A549 (cell line): ENCODE results near the gene CENPB. TPM values are rescaled to one million over a fixed set of nuclear protein-coding genes. Genes with fewer than 3 reads are reported as not detected.

Source experiments
- ATAC-seq, 2 experiments: fragments of 200-7000 bp in 1 of 2; fragments of >200 bp in 1 of 2; cut with Nextera tagmentation in 1 of 2; cut with Tn5 transposase in 1 of 2; 3 replicates each; pipeline versions ENCODE4 v1.8.0 to v1.9.1; 2018 to 2020; ENCODE audit warnings: mild to moderate bottlenecking in 1 of 2, moderate library complexity in 1 of 2
- CTCF ChIA-PET: fragments of 300-600 bp; sonication (Branson Sonifier 250); formaldehyde crosslinking; extraction: SDS; loops from one replicate; lab custom pipeline; 2021; ENCODE audit warnings: antibody characterized with exemption, inconsistent platforms; lab: Yijun Ruan, JAX
- POLR2A ChIA-PET: fragments of 350-600 bp; formaldehyde crosslinking; extraction: SDS; loops from one replicate; lab custom pipeline; 2021; ENCODE audit warnings: antibody characterized with exemption, inconsistent platforms; lab: Yijun Ruan, JAX
- DNase-seq, 2 experiments: peaks; one replicate each; pipeline versions ENCODE4 v3.0.0 to v3.0.0-alpha.2; 2011 to 2016; ENCODE audit warnings: low read depth in 1 of 2, low spot score in 1 of 2
- FAIRE-seq: peaks from 2 replicates; lab custom pipeline; 2011; peaks lifted over from hg19 to GRCh38; lab: Jason Lieb, UNC
- H3K27ac ChIP-seq, 2 experiments: fragments of >200 bp; sonication (Bioruptor Twin); formaldehyde crosslinking; 3 replicates each; pipeline ENCODE4 v1.5.1; 2016 to 2017
- H3K4me1 ChIP-seq: fragments of >200 bp; sonication (Bioruptor Twin); formaldehyde crosslinking; 3 replicates; pipeline ENCODE4 v1.6.1; 2016
- H3K4me2 ChIP-seq: fragments of >200 bp; sonication (Bioruptor Twin); formaldehyde crosslinking; 3 replicates; pipeline ENCODE4 v1.6.1; 2016
- H3K4me3 ChIP-seq: fragments of >200 bp; sonication (Bioruptor Twin); formaldehyde crosslinking; 3 replicates; pipeline ENCODE4 v1.5.1; 2016
- H3K9me3 ChIP-seq: fragments of >200 bp; sonication (Bioruptor Twin); formaldehyde crosslinking; 3 replicates; pipeline ENCODE4 v1.6.1; 2016
- CBX2 ChIP-seq: fragments of 200-600 bp; sonication (generic); IDR thresholded peaks from 2 replicates; pipeline ENCODE4 v1.6.1; 2016; ENCODE audit warnings: low read depth, mild to moderate bottlenecking, borderline replicate concordance
- CBX8 ChIP-seq: fragments of 200-600 bp; sonication (generic); IDR thresholded peaks from 2 replicates; pipeline ENCODE4 v1.6.1; 2016
- EP300 ChIP-seq, 2 experiments: fragments of >200 bp; sonication (Bioruptor Twin); formaldehyde crosslinking; IDR thresholded peaks; 2 replicates in 1 of 2; 3 replicates in 1 of 2; pipeline ENCODE4 v1.6.1; 2016 to 2017
- FOSL2 ChIP-seq, 2 experiments: fragments of 450-650 bp in 1 of 2; fragments of >200 bp in 1 of 2; sonication (Bioruptor Twin) in 1 of 2; formaldehyde crosslinking; IDR thresholded peaks; 2 replicates each; pipeline versions ENCODE4 v1.5.0 to v1.6.1; 2016 to 2020; ENCODE audit warnings: mild to moderate bottlenecking in 1 of 2, moderate library complexity in 1 of 2
- GATA3 ChIP-seq: IDR thresholded peaks from 2 replicates; pipeline ENCODE4 v1.6.1; 2012; ENCODE audit warnings: borderline replicate concordance
- HOXB5 ChIP-seq: fragments of 250-450 bp; sonication (Bioruptor Pico); IDR thresholded peaks from 2 replicates; pipeline ENCODE4 v1.5.0; 2020; ENCODE audit warnings: mild to moderate bottlenecking, moderate library complexity
- MAX ChIP-seq: IDR thresholded peaks from 2 replicates; pipeline ENCODE4 v1.6.1; 2012
- NFE2L2 ChIP-seq: fragments of 150-350 bp; conservative IDR thresholded peaks from 2 replicates; pipeline ENCODE4 v1.6.1; 2014; ENCODE audit warnings: low read length
- NR3C1 ChIP-seq: fragments of >200 bp; sonication (Bioruptor Twin); formaldehyde crosslinking; IDR thresholded peaks from 3 replicates; pipeline ENCODE4 v1.6.1; 2017
- POLR2AphosphoS2 ChIP-seq: conservative IDR thresholded peaks from 2 replicates; pipeline ENCODE4 v1.6.1; 2012; ENCODE audit warnings: low read length, improper control_type of control experiment, inconsistent platforms
- RARB ChIP-seq: fragments of 250-450 bp; sonication (Bioruptor Pico); IDR thresholded peaks from 2 replicates; pipeline ENCODE4 v1.8.0; 2021; ENCODE audit warnings: mild to moderate bottlenecking, moderate library complexity
- REST ChIP-seq: fragments of 200-600 bp; sonication (generic); IDR thresholded peaks from 2 replicates; pipeline ENCODE4 v1.6.1; 2016; ENCODE audit warnings: antibody characterized with exemption, mild to moderate bottlenecking, moderate library complexity
- RNF2 ChIP-seq: fragments of 200-600 bp; sonication (generic); IDR thresholded peaks from 2 replicates; pipeline ENCODE4 v1.6.1; 2016; ENCODE audit warnings: low read depth, mild to moderate bottlenecking, antibody characterized with exemption, moderate library complexity, borderline replicate concordance
- SMC3 ChIP-seq: fragments of >200 bp; sonication (Bioruptor Twin); formaldehyde crosslinking; IDR thresholded peaks from 3 replicates; pipeline ENCODE4 v1.6.1; 2018; ENCODE audit warnings: inconsistent platforms
- ZSCAN20 ChIP-seq: fragments of 250-450 bp; sonication (Bioruptor Pico); IDR thresholded peaks from 2 replicates; pipeline ENCODE4 v1.8.0; 2022; ENCODE audit warnings: mild to moderate bottlenecking, moderate library complexity
- WGBS: methylation state at CpG from one replicate; pipeline ENCODE4 v1.1.6; 2017; ENCODE audit errors: missing lambda C conversion rate; 5-methylcytosine and 5-hydroxymethylcytosine counted together
- polyA plus RNA-seq, 4 experiments: library from polyadenylated mRNA; depleted of rRNA in 3 of 4; stranded (reverse); fragments of >200 nt; fragmentation: RNase III in 1 of 4; extraction: RNeasy Plus Mini Kit Qiagen cat#74134 plus additional on column Dnase treatment in 1 of 4; gene quantifications; 2 replicates in 3 of 4; 3 replicates in 1 of 4; pipeline ENCODE4 v1.2.3, GENCODE V29; 2011 to 2017
- TF ChIP-seq, protein P1 (sequence below): fragments of >200 bp; sonication (Bioruptor Twin); formaldehyde crosslinking; IDR thresholded peaks from 3 replicates; pipeline ENCODE4 v1.6.1; 2016
- TF ChIP-seq, protein P2 (sequence below): IDR thresholded peaks from 2 replicates; pipeline ENCODE4 v1.6.1; 2012

Gene CENPB
- polyA plus RNA-seq, 2 of the 4 experiments (the other 2 are of a cell fraction): 42.6 to 106 TPM

GRCh38 chr20:3759316-3759823 lies 27.2 kb downstream of the CENPB start:
- DNase-seq: no peak
- Histone ChIP-seq H3K4me3 (no peak overlapping the region), H3K4me2 (no peak overlapping the region), H3K9me3 (no peaks in the 10 kb centered on the region), H3K27ac (no peak overlapping the region)
- WGBS: 95% methylated on average over 11 of the region's 11 CpGs
- POLR2A ChIA-PET: interaction anchor here (1.8 kb wide), 1 partner anchor 9 kb away, joined by 6 read pairs; the partner anchor contains the start of gene ADISSP
- TF ChIP-seq GATA3: no peak
- TF ChIP-seq RNF2: no peak
- TF ChIP-seq, all 56 proteins: peak for 0
- no peaks in the 10 kb centered on the region for H3K4me1 ChIP-seq
- CTCF ChIA-PET: interaction anchor here (0.7 to 72.1 kb wide), 10 partner anchors 5 to 195 kb away, joined by 3 to 2233 read pairs (median 14); partner anchors contain the start of genes ADAM33, ADISSP, AP5S1 and CENPB
- FAIRE-seq (no peak), ATAC-seq (no peak)

DNA sequence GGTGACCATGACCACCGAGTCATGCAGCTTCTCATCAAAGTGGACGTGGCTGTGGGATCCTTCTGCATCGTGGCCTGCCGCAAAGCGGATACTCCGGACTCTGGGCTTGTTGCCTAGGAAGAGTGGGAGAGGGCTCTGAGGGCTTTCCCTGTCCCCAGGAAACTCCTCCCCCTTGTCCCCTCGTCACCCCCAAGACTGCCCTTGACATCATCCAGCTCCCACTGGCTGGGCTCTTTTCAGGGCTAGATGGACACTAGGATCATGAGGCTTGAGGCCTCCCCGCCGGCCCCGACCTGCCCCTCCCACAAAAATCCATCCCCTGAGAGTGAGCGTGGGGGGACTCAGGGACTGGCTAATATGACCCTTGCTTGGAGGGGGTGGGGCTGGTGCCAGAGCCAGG lies 28.0 kb downstream of the CENPB start:
- WGBS: 99% methylated on average over 9 of the region's 11 CpGs
- Histone ChIP-seq H3K4me2 (no peak overlapping the region), H3K9me3 (no peaks in the 10 kb centered on the region), H3K4me1 (no peaks in the 10 kb centered on the region), H3K27ac (no peak overlapping the region), H3K4me3 (no peak overlapping the region)
- ChIA-PET CTCF (interaction anchor here (3.7 to 72.1 kb wide), 6 partner anchors 6 to 96 kb away, joined by 13 to 2233 read pairs (median 846); partner anchors contain the start of genes ADAM33, ADISSP, AP5S1 and CENPB), POLR2A (interaction anchor here (1.8 kb wide), 1 partner anchor 9 kb away, joined by 6 read pairs; the partner anchor contains the start of gene ADISSP)
- TF ChIP-seq MAX: no peak
- ATAC-seq (no peak), FAIRE-seq (no peak), DNase-seq (no peak)

DNA sequence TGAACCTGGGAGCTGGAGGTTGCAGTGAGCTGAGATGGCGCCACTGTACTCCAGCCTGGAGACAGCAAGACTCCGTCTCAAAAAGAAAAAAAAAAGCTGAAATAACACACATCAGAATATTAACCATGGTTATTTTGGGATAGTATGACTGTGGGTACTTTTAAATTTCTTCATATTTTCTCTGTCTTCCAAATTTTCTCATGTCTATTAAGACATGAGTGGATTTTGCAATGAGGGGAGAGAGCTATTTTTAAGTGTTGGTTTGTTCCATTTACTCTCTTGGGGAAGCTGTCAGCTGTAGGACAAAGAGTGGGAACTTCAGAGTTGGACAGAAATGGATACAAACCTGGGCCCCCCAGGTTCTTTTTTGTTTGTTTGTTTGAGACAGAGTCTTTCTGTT lies 29.3 kb downstream of the CENPB start:
- Histone ChIP-seq H3K4me3 (no peak overlapping the region), H3K4me2 (no peak overlapping the region), H3K4me1 (no peaks in the 10 kb centered on the region), H3K27ac (no peak overlapping the region), H3K9me3 (no peaks in the 10 kb centered on the region)
- FAIRE-seq: no peak
- DNase-seq: no peak
- POLR2A ChIA-PET: interaction anchor here (0.8 to 1.6 kb wide), 2 partner anchors 10 to 21 kb away, joined by 3 to 9 read pairs; partner anchors contain the start of gene ADISSP
- 86% methylated on average over 2 of the region's 2 CpGs for WGBS
- no peak for ATAC-seq
- CTCF ChIA-PET: interaction anchor here (0.6 to 72.1 kb wide), 9 partner anchors 7 to 255 kb away, joined by 3 to 2233 read pairs (median 13); partner anchors contain the start of genes ADAM33, ADISSP, AP5S1 and CENPB
- TF ChIP-seq ZSCAN20 (CRISPR knock-in tag): no peak
- TF ChIP-seq CBX8: no peak
- no peak for TF ChIP-seq REST
- TF ChIP-seq, protein P1, sequence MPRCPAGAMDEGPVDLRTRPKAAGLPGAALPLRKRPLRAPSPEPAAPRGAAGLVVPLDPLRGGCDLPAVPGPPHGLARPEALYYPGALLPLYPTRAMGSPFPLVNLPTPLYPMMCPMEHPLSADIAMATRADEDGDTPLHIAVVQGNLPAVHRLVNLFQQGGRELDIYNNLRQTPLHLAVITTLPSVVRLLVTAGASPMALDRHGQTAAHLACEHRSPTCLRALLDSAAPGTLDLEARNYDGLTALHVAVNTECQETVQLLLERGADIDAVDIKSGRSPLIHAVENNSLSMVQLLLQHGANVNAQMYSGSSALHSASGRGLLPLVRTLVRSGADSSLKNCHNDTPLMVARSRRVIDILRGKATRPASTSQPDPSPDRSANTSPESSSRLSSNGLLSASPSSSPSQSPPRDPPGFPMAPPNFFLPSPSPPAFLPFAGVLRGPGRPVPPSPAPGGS: no peak
- TF ChIP-seq POLR2AphosphoS2: no peak
- no peak for TF ChIP-seq SMC3

- ChIA-PET CTCF (interaction anchor here (1.2 to 72.1 kb wide), 8 partner anchors 8 to 99 kb away, joined by 5 to 2233 read pairs (median 34); partner anchors contain the start of genes ADAM33, ADISSP, AP5S1 and CENPB), POLR2A (interaction anchor here (2.3 kb wide), 1 partner anchor 12 kb away, joined by 8 read pairs; the partner anchor contains the start of gene ADISSP)
- WGBS: 94% methylated on average over 4 of the region's 5 CpGs
- DNase-seq (no peak), FAIRE-seq (no peak), ATAC-seq (no peak)
- H3K4me2 ChIP-seq: no peak overlapping the region
- TF ChIP-seq CBX2 (no peak), HOXB5 (no peak), RNF2 (no peak), NFE2L2 (no peak), FOSL2 (IDR thresholded peaks at IDR 0.05) (no peak), FOSL2 (CRISPR knock-in tag; IDR thresholded peaks at IDR 0.05) (no peak), RARB (CRISPR knock-in tag) (no peak), EP300 (IDR thresholded peaks at IDR 0.05) (no peak), NR3C1 (no peak)
- TF ChIP-seq, protein P1: no peak
- TF ChIP-seq, protein P2, sequence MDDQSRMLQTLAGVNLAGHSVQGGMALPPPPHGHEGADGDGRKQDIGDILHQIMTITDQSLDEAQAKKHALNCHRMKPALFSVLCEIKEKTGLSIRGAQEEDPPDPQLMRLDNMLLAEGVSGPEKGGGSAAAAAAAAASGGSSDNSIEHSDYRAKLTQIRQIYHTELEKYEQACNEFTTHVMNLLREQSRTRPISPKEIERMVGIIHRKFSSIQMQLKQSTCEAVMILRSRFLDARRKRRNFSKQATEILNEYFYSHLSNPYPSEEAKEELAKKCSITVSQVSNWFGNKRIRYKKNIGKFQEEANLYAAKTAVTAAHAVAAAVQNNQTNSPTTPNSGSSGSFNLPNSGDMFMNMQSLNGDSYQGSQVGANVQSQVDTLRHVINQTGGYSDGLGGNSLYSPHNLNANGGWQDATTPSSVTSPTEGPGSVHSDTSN: no peak
- no peak overlapping the region for H3K27ac ChIP-seq
- no peaks in the 10 kb centered on the region for H3K9me3 ChIP-seq
- no peaks in the 10 kb centered on the region; the same call in 2 of the 3 replicates for H3K4me1 ChIP-seq
- no peak overlapping the region for H3K4me3 ChIP-seq
Measured at GRCh38 chr20:3755814-3756480, 30.6 kb downstream of the CENPB start.
